HL-60 (cell line): ENCODE measurements around the gene RUNX2.
"Not testable (repeated sequence)": the region's sequence is repeated elsewhere in the genome, so short reads cannot be mapped to it uniquely, and the experiment has no call there.

Experiments
- POLR2AphosphoS5 ChIP-seq: IDR thresholded peaks from 2 replicates; pipeline ENCODE4 v1.6.1; 2012; ENCODE audit warnings: low read depth
- TF ChIP-seq, protein P1 (sequence below): IDR thresholded peaks from one replicate; pipeline ENCODE4 v1.5.1; 2011; ENCODE audit warnings: low read length, control low read depth, inconsistent platforms; ENCODE audit not compliant: insufficient read depth

DNA sequence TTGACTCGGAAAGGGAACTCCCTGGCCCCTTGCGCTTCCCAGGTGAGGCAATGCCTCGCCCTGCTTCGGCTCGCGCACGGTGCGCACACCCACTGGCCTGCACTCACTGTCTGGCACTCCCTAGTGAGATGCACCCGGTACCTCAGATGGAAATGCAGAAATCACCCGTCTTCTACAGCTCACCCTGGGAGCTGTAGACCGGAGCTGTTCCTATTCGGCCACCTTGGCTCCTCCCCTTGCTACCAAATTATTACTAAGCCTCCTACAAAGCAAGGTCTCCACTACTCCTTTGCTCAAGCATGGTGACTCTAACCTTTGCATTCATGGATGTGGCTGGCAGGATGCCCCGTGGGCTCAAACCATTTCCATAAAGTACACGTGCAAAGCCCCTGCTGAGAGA, 347.0 kb downstream of the RUNX2 start:
- TF ChIP-seq, protein P1, sequence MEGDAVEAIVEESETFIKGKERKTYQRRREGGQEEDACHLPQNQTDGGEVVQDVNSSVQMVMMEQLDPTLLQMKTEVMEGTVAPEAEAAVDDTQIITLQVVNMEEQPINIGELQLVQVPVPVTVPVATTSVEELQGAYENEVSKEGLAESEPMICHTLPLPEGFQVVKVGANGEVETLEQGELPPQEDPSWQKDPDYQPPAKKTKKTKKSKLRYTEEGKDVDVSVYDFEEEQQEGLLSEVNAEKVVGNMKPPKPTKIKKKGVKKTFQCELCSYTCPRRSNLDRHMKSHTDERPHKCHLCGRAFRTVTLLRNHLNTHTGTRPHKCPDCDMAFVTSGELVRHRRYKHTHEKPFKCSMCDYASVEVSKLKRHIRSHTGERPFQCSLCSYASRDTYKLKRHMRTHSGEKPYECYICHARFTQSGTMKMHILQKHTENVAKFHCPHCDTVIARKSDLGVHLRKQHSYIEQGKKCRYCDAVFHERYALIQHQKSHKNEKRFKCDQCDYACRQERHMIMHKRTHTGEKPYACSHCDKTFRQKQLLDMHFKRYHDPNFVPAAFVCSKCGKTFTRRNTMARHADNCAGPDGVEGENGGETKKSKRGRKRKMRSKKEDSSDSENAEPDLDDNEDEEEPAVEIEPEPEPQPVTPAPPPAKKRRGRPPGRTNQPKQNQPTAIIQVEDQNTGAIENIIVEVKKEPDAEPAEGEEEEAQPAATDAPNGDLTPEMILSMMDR, result not testable (repeated sequence)
- TF ChIP-seq POLR2AphosphoS5, result not testable (repeated sequence)
